Measurements from ENCODE around the gene LLGL2.
"Not testable (repeated sequence)": the region's sequence is repeated elsewhere in the genome, so short reads cannot be mapped to it uniquely, and the experiment has no call there.

The LLGL2 gene

DNA sequence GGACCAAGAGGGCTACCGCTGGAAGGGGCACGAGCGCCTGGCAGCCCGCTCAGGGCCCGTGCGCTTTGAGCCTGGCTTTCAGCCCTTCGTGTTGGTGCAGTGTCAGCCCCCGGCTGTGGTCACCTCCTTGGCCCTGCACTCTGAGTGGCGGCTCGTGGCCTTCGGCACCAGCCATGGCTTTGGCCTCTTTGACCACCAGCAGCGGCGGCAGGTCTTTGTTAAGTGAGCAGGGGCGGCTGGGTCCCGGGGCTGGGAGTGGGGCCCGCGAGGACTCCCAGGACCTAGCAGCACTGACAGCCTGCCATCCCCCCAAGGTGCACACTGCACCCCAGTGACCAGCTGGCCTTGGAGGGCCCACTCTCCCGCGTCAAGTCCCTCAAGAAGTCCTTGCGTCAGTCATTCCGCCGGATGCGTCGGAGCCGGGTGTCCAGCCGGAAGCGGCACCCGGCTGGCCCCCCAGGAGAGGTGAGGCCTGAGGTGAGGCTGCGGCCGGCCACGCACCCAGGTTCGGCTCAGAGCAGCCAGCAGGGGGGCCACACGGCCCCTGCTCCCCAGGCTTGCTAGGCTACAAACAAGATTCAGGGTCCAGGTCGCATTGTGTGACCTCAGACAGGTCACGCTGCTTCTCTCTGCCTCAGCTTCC is 44.7 kb downstream of the LLGL2 start:
- no peak for DNase-seq (ENCODE audit: low spot score)

DNA sequence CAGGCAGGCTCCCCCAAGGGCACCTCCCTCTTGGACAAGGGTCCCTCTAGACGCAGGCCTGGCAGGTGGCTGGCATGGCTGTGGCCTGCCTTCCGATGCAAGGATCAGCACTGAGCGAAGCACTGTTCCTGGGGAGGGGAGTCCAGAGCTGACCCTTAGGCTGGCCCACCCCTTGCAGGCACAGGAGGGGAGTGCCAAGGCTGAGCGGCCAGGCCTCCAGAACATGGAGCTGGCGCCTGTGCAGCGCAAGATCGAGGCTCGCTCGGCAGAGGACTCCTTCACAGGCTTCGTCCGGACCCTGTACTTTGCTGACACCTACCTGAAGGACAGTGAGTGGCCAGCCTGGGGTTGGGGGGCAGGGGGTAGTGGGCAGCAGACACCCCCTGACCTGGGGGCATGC is 45.3 kb downstream of the LLGL2 start:
- DNase-seq (ENCODE audit: low spot score), result no peak

DNA sequence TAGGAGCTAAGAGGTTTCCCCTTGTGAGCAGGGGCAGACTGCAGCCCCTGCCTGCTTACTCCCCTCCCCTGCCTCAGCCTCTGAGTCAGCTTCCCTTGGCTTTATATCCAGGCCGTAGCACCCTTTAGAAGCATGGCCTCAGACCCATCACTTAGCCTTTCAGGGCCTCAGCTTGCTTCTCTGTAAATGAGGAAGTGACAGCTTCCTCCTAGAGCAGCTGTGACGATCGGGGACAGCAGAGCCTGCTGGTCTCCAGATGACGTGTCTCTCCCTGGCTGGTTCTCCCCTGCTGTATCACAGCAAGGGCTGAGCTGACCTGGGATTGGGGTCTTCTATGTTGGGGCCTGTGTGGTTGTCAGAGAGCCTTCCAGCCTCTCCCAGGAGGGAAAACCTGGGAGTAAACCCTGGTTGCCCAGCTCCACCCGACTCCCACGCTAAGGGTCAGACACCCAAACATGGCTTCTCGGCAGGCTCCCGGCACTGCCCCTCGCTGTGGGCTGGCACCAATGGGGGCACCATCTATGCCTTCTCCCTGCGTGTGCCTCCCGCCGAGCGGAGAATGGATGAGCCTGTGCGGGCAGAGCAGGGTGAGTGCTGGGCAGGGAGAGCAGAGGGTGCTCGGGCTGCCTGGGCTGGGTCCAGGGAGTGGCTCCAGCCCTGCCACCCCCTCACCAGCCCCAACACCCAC is 45.8 kb downstream of the LLGL2 start:
- DNase-seq (ENCODE audit: low spot score), result peak; percentile 71

DNA sequence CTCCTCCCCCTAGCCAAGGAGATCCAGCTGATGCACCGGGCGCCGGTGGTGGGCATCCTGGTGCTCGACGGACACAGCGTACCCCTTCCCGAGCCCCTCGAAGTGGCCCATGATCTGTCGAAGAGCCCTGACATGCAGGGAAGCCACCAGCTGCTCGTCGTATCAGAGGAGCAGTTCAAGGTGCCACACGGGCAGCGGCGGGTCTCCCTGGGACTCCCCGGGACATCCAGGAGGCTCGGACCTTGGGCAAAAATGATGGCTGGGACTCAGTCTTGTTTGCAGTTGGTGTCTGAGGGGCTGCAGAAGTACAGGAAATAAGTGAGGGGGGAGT is 46.4 kb downstream of the LLGL2 start:
- no peak for DNase-seq (ENCODE audit: low spot score)

DNA sequence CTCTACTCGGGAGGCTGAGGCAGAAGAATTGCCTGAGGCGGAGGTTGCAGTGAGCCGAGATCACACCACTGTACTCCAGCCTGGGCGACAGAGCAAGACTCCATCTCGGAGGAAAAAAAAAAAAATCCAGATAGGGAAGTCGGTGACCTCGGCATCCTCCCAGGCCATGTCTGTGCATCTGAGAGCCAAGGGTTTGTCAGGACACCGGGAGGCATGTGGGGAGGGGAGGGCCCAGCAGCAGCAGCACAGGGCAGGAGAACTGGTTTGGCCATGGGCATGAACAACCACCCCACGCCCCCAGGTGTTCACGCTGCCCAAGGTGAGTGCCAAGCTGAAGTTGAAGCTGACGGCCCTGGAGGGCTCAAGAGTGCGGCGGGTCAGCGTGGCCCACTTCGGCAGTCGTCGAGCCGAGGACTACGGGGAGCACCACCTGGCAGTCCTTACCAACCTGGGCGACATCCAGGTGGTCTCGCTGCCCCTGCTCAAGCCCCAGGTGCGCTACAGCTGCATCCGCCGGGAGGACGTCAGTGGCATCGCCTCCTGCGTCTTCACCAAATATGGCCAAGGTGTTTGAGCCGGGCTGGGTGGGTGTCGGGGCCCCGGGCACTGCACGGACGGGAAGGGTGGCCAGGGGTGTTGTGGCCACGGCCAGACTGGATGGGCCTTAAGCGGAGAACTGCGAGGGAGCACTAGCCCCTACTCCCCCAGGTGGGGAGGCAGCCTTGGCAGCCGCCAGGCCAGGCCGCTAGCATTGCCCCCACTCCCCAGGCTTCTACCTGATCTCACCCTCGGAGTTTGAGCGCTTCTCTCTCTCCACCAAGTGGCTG is 47.4 kb downstream of the LLGL2 start:
- DNase-seq (ENCODE audit: low spot score), result no peak

DNA sequence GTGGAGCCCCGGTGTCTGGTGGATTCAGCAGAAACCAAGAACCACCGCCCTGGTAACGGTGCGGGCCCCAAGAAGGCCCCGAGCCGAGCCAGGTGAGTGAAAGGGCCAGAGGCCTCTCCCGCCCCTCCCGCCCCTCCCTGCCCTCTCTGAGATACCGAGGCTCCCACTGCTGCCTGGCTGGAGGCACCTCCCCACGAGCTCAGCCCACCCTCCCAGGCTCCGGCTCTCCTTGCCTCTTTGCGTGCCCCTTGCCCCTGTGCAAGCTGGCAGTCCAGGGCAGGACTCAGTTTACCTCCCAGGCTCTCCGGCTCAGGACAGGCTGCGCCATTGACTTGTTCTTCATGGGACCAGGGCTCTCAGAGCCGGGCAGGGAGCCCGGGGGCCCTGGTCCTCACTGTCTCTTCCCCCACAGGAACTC is 48.1 kb downstream of the LLGL2 start:
- no peak for DNase-seq (ENCODE audit: low spot score)

DNA sequence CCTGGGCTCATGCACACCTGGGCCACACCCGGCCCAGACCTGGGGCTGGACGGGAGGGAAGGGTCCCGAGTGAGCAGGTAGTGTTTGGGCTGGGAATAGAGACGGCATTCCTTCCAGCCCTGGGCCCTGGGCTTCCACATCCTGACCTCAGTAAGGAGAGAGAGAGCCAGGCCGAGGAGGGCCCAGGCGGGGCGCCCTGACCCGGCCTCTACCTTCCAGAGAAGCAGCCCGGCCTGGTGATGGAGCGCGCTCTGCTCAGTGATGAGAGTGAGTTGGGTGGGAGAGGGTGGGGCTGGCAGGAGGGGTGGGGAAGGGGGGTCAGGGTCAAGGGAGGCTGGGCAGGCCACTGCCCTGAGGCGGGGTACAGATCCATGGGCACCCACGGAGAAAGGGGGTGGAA is 48.5 kb downstream of the LLGL2 start:
- no peak for DNase-seq (ENCODE audit: low spot score)

DNA sequence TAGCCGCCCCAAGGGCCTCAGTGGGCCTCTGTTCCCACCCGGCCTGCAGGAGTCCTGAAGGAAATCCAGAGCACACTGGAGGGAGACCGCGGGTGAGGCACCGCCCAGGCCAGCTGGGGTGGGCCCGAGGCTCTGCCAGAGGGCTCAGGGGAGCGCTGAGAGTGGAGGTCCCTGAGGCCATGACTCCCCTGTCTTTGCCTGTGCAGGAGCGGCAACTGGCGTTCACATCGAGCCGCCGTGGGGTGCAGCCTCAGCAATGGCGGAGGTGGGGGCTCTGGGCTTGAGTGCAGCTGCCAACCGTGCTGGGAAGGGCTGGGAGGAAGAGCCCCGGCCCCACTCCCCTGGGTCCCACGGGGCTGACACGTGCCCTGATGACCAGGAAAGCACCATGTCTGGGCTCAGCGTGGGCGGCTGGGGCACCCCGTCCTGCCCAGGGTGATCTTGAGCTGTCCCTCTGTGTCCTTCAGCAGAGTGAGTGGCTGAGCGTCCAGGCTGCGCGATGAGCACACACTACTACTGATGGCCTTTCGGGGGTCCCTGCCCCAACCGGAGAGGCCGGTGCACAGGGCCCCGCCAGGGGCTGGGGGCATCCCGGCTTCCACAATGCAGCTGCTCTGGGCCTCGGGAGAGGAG is 49.0 kb downstream of the LLGL2 start:
- no peak for DNase-seq (ENCODE audit: low spot score)

DNA sequence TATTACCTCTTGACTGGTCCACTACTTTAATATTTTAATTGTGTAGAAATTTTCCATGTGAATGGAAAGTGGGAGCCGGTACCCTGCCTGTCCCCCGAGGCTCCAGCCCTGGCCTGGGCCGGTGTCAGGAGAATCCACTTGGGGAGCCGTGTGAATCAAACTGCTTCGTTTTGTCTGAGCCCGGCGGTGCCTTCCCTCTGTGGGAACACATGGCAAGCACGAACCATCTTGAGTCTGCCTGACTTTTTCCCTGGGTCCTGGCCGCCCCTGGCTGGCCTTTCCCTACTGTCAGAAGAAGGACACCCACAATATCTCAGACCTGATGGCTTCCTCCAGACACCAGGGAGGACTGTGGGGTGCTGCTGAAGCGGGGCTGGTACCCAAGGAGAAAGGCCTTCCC is 49.7 kb downstream of the LLGL2 start:
- no peak for DNase-seq (ENCODE audit: low spot score)

DNA sequence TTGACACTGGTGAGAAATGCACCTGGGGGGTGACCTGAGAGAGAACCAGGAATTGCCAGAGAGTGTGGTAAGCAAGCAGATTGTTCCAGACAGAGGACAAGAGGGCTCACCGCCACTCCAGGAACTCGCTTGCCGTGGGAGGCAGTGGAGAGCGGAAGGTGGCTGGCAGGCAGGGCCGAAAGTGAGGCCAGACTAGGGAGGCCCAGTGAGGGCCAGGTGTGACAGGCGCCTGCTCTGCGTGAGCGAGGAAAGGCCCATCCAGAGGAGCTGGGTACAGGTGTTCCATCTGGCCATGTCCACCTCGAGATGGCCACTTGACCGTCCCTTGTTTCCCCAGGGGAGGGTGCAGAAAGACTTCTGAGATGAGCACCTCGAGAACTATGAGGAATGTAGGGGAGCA is 50.2 kb downstream of the LLGL2 start:
- DNase-seq (ENCODE audit: low spot score), result no peak

DNA sequence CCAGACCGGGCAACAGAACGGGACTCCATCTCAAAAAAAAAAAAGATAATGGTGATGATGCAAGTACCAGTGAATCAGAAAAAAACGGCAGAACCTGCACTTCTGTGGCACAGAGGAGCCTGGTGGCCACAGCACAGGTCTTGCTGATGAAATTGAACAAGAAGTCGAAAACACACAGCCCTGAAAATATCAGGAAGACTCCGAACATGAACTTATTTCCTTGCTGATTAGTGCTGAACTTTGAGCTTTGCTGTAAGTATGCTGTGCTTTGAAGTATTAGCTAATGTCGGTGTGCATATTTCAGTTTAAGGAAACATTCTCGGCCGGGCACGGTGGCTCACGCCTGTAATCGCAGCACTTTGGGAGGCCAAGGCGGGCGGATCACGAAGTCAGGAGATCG is 51.2 kb downstream of the LLGL2 start:
- no peak for DNase-seq (ENCODE audit: low spot score)

DNA sequence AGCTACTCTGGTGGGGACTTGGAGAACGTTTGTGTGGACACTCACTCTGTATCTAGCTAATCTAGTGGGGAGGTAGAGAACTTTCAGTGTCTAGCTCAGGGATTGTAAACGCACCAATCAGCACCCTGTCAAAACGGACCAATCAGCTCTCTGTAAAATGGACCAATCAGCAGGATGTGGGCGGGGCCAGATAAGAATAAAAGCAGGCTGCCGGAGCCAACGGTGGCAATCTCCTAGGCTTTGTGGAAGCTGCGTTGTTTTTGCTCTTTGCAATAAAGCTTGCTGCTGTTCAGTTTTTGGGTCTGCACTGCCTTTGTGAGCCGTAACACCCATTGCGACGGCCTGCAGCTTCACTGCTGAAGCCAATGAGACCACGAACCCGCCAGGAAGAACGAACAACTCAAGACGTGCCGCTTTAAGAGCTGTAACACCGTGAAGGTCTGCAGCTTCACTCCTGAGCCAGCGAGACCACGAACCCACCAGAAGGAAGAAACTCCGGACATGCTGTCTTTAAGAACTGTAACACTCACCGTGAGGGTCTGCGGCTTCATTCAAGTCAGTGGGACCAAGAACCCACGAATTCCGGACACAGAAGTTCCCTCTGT is 55.7 kb downstream of the LLGL2 start:
- DNase-seq (ENCODE audit: low spot score), result not testable (repeated sequence)

DNA sequence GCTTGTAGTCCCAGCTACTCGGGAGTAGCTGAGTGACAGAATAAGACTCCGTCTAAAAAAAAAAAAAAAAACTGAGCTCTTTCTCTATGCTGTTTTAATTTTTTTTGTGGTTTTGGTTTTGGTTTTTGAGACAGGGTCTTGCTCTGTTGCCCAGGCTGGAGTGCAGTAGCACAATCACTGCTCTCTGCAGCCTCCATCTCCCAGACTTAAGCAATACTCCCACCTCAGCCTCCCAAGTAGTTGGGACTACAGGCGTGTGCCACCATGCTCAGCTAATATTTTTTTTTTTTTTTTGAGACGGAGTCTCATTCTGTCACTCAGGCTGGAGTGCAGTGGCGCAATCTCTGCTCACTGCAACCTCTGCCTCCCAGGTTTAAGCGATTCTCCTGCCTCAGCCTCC is 57.7 kb downstream of the LLGL2 start:
- DNase-seq (ENCODE audit: low spot score), result not testable (repeated sequence)

DNA sequence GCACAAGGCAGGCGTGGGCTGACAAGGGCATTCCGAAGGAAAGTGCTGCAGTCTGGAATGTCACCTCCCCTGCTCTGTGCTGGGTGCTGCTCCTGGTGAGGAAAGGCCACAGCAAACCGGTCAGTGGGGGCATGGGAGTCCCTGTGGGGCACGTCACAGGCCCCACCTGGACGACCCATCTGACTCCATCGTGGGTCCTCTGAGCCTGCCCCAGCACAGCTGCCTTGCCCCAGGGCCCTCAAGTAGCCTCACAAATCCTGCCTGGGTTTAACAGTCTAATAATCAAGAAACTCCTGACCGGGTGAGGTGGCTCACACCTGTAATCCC is 59.3 kb downstream of the LLGL2 start:
- no peak for DNase-seq (ENCODE audit: low spot score)

DNA sequence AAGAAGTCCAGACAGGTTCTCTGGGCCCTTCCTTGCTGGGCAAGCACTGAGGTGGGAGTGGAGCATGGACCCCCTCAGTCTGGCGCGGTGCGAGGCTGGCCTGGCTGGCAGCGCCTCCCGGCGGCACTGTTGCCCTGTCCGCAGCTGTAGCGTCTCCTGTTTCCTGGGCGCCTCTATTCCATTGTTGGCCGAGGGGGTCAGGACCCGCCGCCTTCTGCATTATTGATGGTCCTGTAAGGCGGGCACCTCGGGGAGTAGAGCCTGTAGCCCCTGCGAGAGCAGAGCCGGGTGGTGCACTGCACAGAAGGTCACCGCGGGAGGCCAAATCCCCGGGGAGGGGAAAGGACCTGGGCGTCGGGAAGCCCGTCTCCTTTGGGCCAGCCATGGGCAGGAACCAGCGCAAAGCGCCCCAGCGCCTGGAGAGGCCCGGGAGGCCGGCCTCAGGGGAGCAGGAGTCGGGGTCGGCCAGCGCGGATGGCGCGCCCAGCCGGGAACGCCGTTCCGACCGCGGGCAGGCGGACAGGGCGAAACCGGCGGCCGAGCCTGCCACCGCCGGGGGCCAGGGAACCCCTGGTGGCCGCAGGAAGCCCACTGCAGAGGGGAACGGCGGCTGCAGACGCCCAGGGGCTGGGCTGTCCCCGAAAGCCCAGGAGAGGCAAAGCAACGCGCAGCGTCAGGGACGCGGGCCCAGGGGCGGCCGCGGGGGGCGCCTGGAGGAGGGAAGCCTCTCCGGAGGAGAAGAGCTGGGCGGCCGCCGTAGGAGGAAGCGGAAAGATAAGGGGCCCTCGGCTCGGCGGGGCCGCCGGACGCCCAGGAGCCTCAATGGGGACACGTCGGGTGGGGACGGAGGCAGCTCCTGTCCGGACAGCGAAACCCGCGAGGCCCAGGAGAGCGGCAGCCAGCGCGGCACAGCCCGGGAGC is 62.4 kb downstream of the LLGL2 start, which contains the start of gene MYO15B:
Gene MYO15B (plus strand): TSS at position 126 of the 921 bp plus-strand sequence. CDS start 258 bp downstream, at position 384.
- peak; percentile 41 for DNase-seq (ENCODE audit: low spot score)

DNA sequence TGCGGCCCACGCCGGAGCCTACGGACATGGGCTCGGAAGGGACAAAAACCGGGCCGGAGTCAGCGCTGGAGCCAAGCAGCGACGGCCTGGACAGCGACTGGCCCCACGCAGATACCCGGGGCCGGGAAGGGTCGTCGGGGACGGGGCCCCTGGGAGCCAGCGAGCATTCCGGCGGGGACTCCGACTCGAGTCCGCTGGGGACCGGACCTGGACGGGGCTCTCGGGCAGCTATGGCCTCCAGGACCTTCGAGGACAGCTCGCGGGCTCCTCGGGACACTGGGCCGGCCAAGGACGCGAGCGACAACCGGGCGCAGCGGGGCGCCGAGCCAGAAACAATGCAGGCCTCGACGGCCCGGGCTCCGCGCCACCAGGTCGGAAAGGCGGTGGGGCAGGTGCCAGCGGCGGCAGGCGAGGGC is 63.1 kb downstream of the LLGL2 start:
- DNase-seq (ENCODE audit: low spot score), result peak; percentile 17

DNA sequence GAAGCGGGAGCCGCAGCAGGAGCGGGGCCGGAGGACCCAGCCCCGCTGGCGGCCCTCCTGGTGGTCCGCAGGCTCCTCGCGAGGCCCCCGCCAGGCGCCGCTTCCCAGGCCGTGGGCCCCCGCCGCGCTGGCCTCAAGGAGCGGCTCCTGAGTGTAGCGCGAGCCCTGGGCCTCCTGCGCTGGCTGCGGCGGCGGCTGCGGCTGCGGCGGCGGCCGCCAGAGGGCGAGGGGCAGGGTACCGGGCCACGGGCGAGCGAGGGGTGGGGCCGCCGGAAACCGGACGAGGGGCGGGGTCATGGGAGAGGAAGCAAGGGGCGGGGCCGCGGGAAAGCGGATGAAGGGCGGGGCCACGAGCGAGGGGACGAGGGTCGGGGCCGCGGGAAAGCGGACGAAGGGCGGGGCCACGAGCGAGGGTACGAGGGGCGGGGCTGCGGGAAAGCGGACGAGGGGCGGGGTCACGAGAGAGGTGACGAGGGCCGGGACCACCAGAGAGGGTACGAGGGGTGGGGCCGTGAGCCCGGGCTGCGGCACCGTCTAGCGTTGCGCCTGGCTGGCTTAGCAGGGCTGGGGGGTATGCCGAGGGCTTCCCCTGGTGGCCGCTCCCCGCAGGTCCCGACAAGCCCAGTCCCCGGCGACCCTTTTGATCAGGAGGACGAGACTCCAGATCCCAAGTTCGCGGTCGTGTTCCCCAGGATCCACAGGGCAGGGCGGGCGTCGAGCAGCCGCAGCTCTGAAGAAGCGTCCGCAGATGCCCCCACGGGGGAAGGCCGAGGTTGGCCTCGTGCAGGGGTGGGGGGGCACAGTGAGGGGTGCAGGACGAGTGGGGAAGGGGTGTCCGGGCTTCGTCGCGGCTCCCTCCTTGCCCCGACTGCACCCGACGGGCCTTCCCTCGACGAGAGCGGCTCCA is 63.8 kb downstream of the LLGL2 start:
- DNase-seq (ENCODE audit: low spot score), result peak; percentile 78

DNA sequence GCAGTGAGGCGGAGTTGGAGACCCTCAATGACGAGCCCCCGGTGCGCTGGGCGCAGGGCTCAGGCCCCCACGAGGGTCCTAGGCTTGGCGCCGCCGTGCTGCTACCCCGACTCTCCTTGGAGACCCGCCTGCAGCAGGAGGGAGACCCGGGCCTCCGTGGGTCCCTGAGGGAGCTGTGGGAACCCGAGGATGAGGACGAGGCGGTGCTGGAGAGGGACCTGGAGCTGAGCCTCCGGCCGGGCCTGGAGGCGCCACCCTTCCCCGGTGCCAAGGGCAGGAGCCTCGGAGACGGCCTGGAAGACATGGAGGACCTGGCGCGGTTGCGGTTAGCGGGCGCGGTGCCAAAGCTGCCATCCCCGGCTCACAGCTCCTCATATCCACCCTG is 64.4 kb downstream of the LLGL2 start:
- no peak for DNase-seq (ENCODE audit: low spot score)

DNA sequence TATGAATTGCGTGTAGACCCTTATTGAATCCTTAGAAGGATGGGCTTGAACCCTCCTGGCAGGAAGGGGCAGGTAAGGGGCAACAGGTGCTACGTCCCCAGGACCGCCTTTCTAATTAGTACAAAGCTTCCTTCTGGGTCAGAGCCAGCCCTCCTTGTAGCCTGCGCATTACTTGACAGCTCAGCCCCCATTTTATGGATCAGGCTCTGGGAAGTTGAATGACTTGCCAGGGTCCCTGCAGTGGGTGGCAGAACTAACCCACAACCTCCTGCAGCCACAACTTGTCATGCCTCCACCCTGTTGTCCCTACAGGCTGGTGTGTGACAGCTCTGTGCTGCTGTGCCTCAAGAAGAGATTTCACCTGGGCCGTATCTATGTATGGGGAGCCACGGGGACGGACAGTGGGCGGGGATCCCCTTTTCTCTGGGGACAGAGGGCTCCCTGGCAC is 64.8 kb downstream of the LLGL2 start:
- DNase-seq (ENCODE audit: low spot score), result no peak
